Fibroblast of mammary gland (primary cell): ENCODE data around the gene SSR3.
A peak's percentile ranks its signal among the peaks of the same experiment; 100 is the strongest.

ENCODE experiments used
- DNase-seq: peaks from one replicate; pipeline ENCODE4 v3.0.0-alpha.2; 2010; ENCODE audit warnings: low read depth
- H3K4me3 ChIP-seq: 2 replicates; pipeline ENCODE4 v1.5.1; 2011; ENCODE audit warnings: low read depth, mild to moderate bottlenecking, low read length, moderate library complexity; ENCODE audit not compliant: control insufficient read depth
- CTCF ChIP-seq: conservative IDR thresholded peaks from 2 replicates; pipeline ENCODE4 v1.5.1; 2011; ENCODE audit warnings: low read depth, low read length, inconsistent platforms; ENCODE audit not compliant: control insufficient read depth, insufficient read depth

Gene SSR3

GRCh38 chr3:156548902-156549301 lies 6.0 kb downstream of the SSR3 start:
- no peak for TF ChIP-seq CTCF
- no peak overlapping the region for H3K4me3 ChIP-seq
- no peak for DNase-seq

- no peak for TF ChIP-seq CTCF
- no peak overlapping the region for H3K4me3 ChIP-seq
- DNase-seq = peak; percentile 28
Measured at GRCh38 chr3:156548041-156548687, 6.8 kb downstream of the SSR3 start.

- no peak for DNase-seq
- no peak for TF ChIP-seq CTCF
- H3K4me3 ChIP-seq = no peak overlapping the region
Measured at GRCh38 chr3:156547637-156548036, 7.3 kb downstream of the SSR3 start.

GRCh38 chr3:156543043-156543555 lies 11.8 kb downstream of the SSR3 start:
- TF ChIP-seq CTCF = no peak
- no peak for DNase-seq
- H3K4me3 ChIP-seq = no peak overlapping the region

GRCh38 chr3:156542101-156543042 lies 12.5 kb downstream of the SSR3 start:
- DNase-seq = no peak
- H3K4me3 ChIP-seq = no peak overlapping the region
- TF ChIP-seq CTCF = no peak

GRCh38 chr3:156539802-156540201 lies 15.1 kb downstream of the SSR3 start:
- no peak for DNase-seq
- no peak for TF ChIP-seq CTCF
- no peak overlapping the region for H3K4me3 ChIP-seq
